Smooth muscle cell (in vitro differentiated cells): Measurements from ENCODE around the gene OR10H4. TPM values are rescaled to one million over a fixed set of nuclear protein-coding genes. Genes with fewer than 3 reads are reported as not detected.
"Not testable (repeated sequence)": the region's sequence is repeated elsewhere in the genome, so short reads cannot be mapped to it uniquely, and the experiment has no call there.

Experiments
- DNase-seq: peaks from one replicate; lab custom pipeline; 2025; ENCODE audit not compliant: unreplicated experiment; lab: John Stamatoyannopoulos, UW
- H2AFZ ChIP-seq: fragments of 200-600 bp; sonication (generic); 2 replicates; pipeline ENCODE4 v1.6.0; 2016; ENCODE audit warnings: antibody characterized with exemption, low read depth, mild to moderate bottlenecking
- H3F3A ChIP-seq: fragments of 200-600 bp; sonication (generic); 2 replicates; pipeline ENCODE4 v1.6.0; 2017; ENCODE audit warnings: antibody characterized with exemption, low read depth
- H3K27ac ChIP-seq: fragments of 200-600 bp; sonication (generic); 2 replicates; pipeline ENCODE4 v1.5.1; 2016; ENCODE audit warnings: low read depth, mild to moderate bottlenecking
- H3K27me3 ChIP-seq: fragments of 200-600 bp; sonication (generic); 2 replicates; pipeline ENCODE4 v1.6.1; 2016; ENCODE audit warnings: low read depth, mild to moderate bottlenecking
- H3K36me3 ChIP-seq: fragments of 200-600 bp; sonication (generic); 2 replicates; pipeline ENCODE4 v1.5.1; 2016; ENCODE audit warnings: low read depth
- H3K4me1 ChIP-seq: fragments of 200-600 bp; sonication (generic); 2 replicates; pipeline ENCODE4 v1.5.1; 2016; ENCODE audit warnings: low read depth
- H3K4me2 ChIP-seq: fragments of 200-600 bp; sonication (generic); 2 replicates; pipeline ENCODE4 v1.6.0; 2016; ENCODE audit warnings: mild to moderate bottlenecking
- H3K4me3 ChIP-seq: fragments of 200-600 bp; sonication (generic); 2 replicates; pipeline ENCODE4 v1.5.1; 2016; ENCODE audit warnings: mild to moderate bottlenecking
- H3K79me2 ChIP-seq: fragments of 200-600 bp; sonication (generic); 2 replicates; pipeline ENCODE4 v1.6.0; 2016; ENCODE audit warnings: low read depth, mild to moderate bottlenecking
- H3K9ac ChIP-seq: fragments of 200-600 bp; sonication (generic); 2 replicates; pipeline ENCODE4 v1.6.0; 2016; ENCODE audit warnings: low read depth
- H3K9me3 ChIP-seq: fragments of 200-600 bp; sonication (generic); replicated peaks from 2 replicates; pipeline ENCODE4 v1.5.1; 2016; ENCODE audit warnings: low read depth
- H4K20me1 ChIP-seq: fragments of 200-600 bp; sonication (generic); 2 replicates; pipeline ENCODE4 v1.6.0; 2016; ENCODE audit warnings: low read depth
- CTCF ChIP-seq: fragments of 200-600 bp; sonication (generic); IDR thresholded peaks from 2 replicates; pipeline ENCODE4 v1.5.1; 2017; ENCODE audit warnings: borderline replicate concordance, mild to moderate bottlenecking, antibody characterized with exemption; ENCODE audit not compliant: insufficient read depth, poor library complexity, severe bottlenecking
- WGBS: methylation state at CpG from one replicate; pipeline ENCODE4 v1.1.7; 2016; ENCODE audit warnings: low lambda C conversion rate; 5-methylcytosine and 5-hydroxymethylcytosine counted together
- polyA plus RNA-seq: library from polyadenylated mRNA; unstranded; fragments of >200 nt; fragmentation: Nextera tagmentation; extraction: Ambion mirVana; gene quantifications from 2 replicates; pipeline ENCODE4 v1.2.1, GENCODE V29; 2016
- total RNA-seq: library from RNA; depleted of rRNA; stranded (reverse); fragments of >200 nt; gene quantifications from 2 replicates; pipeline ENCODE4 v1.2.3, GENCODE V29; 2014

The OR10H4 gene
- total and polyA plus RNA-seq, 2 experiments from 2014 or later, result not detected

GRCh38 chr19:15971224-15971780 lies 22.5 kb downstream of the OR10H4 start:
- Histone ChIP-seq H3K36me3 (no peaks in the 10 kb centered on the region), H3K4me2 (no peak overlapping the region), H3K4me1 (no peaks in the 10 kb centered on the region), H3K4me3 (no peak overlapping the region), H3K27ac (no peak overlapping the region), H3K9ac (no peak overlapping the region), H3K79me2 (no peaks in the 10 kb centered on the region), H3K9me3 (no peaks in the 10 kb centered on the region), H3F3A (no peaks in the 10 kb centered on the region), H3K27me3 (no peaks in the 10 kb centered on the region), H2AFZ (no peak overlapping the region), H4K20me1 (no peaks in the 10 kb centered on the region)
- WGBS, result 62% methylated on average over 5 of the region's 5 CpGs
- TF ChIP-seq CTCF, result no peak
- no peak for DNase-seq

- H3K4me3 ChIP-seq, H3K27me3 ChIP-seq, H3K4me2 ChIP-seq, H3K9ac ChIP-seq, H3K79me2 ChIP-seq, H3K4me1 ChIP-seq, H2AFZ ChIP-seq, H3K36me3 ChIP-seq, H4K20me1 ChIP-seq, H3K9me3 ChIP-seq, DNase-seq, H3K27ac ChIP-seq, H3F3A ChIP-seq: not testable (repeated sequence)
Measured at GRCh38 chr19:15972043-15972442, 23.2 kb downstream of the OR10H4 start.

GRCh38 chr19:15974856-15975255 lies 26.0 kb downstream of the OR10H4 start:
- Histone ChIP-seq H3K79me2 (no peaks in the 10 kb centered on the region), H3F3A (no peaks in the 10 kb centered on the region), H3K27ac (no peak overlapping the region), H3K36me3 (no peaks in the 10 kb centered on the region), H3K4me2 (no peak overlapping the region), H3K9ac (no peak overlapping the region), H3K4me3 (no peak overlapping the region), H3K4me1 (no peaks in the 10 kb centered on the region), H4K20me1 (no peaks in the 10 kb centered on the region), H2AFZ (no peak overlapping the region), H3K9me3 (no peaks in the 10 kb centered on the region), H3K27me3 (no peaks in the 10 kb centered on the region)
- no peak for TF ChIP-seq CTCF
- 40% methylated on average over 5 of the region's 5 CpGs for WGBS
- no peak for DNase-seq

- Histone ChIP-seq H3F3A (no peaks in the 10 kb centered on the region), H3K4me2 (no peak overlapping the region), H3K36me3 (no peaks in the 10 kb centered on the region), H3K9me3 (no peaks in the 10 kb centered on the region), H3K9ac (no peak overlapping the region), H3K27me3 (no peaks in the 10 kb centered on the region), H3K79me2 (no peaks in the 10 kb centered on the region), H3K27ac (no peak overlapping the region), H4K20me1 (no peaks in the 10 kb centered on the region), H2AFZ (no peak overlapping the region), H3K4me1 (no peaks in the 10 kb centered on the region), H3K4me3 (no peak overlapping the region)
- WGBS, result 41% methylated on average over 10 of the region's 10 CpGs
- no peak for DNase-seq
- TF ChIP-seq CTCF, result no peak
Measured at GRCh38 chr19:15976836-15977689, 28.3 kb downstream of the OR10H4 start.
